GM19023 (cell line): ENCODE measurements around the gene PRRX1.

Experiments used
- ATAC-seq: cut with Tn5 transposase; IDR thresholded peaks from one replicate; pipeline ENCODE4 v1.9.1; 2021; ENCODE audit warnings: mild to moderate bottlenecking, moderate library complexity; ENCODE audit not compliant: unreplicated experiment

Gene PRRX1

DNA sequence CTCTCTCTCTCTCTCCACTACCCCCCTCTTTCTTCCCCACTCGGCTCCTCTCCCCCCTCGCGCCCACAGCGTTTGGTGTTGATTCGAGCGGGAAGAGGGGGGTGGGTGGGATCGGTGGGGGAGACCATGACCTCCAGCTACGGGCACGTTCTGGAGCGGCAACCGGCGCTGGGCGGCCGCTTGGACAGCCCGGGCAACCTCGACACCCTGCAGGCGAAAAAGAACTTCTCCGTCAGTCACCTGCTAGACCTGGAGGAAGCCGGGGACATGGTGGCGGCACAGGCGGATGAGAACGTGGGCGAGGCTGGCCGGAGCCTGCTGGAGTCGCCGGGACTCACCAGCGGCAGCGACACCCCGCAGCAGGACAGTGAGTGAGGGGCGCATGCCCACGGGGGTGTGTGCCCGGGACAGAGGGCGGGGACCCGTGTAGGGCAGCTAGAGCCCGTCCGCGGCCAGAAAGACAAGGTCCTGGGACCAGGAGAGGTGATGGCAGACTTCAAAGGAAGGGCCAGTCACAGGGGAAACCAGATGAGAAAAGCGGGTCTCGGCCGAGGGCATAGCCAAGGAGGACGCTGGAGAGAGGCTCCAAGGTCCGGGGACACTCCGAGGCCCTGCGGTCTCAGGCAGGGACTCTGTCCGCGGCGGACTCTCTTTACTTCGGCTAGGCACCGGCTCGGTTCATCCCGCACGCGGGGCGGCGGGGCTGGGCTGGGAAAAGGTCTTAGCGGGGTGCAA, at the start of gene PRRX1:
Gene PRRX1, plus strand, starts transcription at position 39 of the 735 bp plus-strand sequence. Its CDS starts 88 bp downstream, at position 127.
- ATAC-seq, result no peak

DNA sequence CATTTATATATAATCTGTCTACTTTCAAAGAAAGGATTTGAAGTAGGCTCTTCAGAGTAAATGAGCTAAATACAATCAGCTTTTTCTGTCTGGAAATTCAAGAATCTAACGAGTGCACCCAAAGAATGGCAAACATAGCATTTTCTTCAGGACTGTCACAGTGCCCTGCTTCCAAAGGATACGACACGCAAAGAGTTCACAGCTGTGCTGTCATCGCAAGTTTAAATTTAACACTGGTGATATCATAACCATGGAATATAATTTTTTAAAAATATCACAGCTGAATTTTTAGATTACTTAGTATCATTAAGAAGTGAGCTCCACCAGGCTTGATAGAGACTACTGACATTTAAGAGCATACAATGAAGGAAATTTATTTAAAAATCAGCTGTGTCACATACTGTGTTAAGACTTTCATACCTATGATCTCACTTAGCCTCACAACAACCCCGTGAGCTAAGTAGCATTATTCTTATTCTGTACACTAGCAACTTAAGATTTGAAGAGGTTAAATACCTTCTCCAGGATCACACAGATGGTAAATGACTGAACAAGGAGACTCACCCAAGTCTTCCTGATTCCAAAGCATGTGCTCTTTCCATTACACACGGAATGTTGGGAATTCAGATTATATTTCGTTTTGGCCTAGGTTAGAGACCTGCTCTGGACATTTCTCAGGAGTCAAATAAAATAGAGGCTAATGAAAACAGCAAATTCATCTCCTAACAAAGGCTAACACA, 46.2 kb upstream of the PRRX1 start:
- ATAC-seq, result no peak

DNA sequence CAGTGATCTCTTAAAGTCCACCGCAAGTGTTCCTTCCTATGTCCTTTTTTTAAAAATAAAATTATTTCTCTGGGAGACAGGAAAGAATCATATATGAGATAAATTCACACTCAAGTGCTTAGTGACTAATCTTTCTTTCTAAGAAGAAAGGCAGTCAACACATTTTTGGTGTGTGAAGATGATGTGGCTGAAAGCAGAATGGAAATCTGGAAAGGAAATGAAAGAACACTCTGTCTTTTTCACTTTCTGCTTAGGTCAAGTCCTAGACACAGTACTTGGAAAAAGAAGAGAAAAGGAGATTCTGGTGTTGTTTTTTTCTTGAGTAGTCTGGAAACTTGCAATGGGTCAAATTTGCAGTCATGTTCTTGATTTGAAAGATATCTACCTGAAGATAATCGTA, 45.5 kb upstream of the PRRX1 start:
- no peak for ATAC-seq

DNA sequence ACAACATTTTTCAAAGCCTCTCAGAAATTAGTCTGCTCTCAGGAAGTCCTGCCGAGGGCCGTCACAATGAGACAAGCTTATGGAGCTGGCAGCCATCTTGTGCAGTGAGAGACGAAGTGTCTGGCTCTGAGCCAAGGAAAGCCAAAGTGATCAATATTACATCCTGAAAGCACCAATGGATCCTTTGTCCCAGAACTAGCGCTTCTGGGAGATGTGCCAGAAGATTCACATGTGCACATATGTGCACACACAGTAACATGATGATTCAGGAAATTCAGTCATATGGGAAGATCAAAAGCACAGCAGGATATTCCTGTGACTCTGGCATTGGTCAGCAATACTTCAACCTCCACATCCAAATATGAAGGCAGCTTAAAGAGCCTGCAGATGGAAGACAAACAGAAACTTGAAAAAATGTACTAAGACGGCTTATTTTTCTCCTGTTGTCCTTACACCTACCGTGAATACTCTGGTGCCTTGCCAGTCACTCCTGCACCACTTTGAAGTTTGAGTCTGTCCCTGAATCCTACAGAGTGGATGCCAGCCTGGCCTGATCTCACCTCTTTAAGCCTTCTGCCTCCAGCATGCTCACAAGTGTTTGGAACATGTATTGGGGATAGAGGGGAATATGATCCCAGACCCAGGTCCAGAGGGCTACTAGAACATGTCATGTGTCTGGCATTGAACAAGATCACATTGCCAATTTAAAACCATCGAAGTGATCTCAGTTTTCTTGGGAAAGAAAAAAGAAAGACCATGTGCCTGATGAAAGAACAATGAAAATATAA, 44.5 kb upstream of the PRRX1 start:
- no peak for ATAC-seq

DNA sequence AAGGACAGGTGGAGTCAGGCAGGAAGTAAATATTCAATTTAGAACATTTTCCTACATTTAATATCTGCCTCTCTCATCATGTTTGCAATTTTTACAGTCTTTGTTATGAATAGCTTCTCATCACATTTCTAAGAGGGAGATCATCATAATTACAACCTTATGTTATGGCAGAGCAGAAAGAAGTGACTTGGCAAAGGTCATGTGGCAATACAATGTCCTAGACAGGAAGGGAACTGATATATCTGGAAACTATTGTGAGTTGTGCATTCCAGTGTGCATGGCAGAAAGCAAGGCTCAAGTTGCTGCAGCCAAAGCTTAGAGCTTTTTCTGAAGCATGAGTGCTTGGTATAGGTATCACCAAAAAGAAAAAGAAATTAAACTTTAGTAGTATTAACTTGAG, 43.8 kb upstream of the PRRX1 start:
- no peak for ATAC-seq

DNA sequence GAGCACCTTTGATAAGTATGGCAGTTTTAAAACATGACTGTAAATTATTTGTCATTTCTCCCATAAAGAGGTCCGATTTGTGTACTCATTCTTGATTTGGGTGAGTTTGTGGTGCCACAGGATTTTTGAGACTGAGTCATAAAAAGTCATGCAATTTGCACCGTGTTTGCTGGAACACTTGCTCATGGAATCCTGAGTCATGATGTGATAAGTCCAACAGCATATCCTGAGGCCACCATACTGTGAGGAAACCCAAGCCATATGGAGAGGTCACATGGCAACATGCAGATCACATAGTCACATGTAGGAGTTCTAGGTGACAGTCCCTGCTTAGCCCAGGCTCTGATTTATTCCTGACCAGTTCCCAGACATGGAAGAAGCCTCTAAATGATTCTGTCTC, 40.8 kb upstream of the PRRX1 start:
- ATAC-seq, result no peak

DNA sequence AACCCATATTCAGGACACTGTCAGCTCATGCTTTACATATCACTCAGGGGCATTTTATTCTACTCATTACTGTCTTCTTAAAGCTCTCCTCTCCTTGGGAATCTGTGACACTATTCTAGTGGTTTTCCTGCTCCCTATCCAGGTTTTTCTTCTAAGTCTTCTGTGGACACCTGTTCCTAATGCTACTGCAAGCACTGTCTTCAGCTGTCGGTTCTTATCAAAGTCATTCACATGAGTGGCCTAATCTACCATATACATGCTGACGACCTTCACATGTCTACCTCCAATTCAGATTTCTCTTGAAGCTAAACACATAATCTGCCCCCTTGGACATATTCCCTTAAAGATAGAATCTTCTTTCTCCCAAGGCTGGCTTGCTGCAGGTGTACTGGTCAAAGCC, 39.8 kb upstream of the PRRX1 start:
- no peak for ATAC-seq

DNA sequence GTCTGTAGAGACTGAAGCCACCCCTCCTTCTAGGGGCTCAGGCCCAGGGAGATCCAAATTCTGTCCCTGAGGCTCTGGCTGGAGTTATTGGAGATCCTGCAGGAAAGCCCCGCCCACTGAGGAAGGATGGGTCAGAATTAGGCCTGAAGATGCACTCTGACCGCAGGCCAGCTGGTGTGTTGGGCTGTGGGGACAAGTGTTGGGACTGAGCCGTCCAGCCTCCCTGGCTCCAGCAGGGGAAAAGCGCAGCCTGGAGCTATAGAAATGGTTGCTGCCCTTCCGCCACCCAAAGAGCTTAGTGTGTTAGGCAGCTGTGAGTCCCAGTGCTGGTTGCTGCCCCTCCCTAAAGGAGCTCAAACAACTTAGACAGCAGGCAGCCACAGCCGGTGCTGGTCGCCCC, 33.0 kb upstream of the PRRX1 start:
- ATAC-seq, result no peak

DNA sequence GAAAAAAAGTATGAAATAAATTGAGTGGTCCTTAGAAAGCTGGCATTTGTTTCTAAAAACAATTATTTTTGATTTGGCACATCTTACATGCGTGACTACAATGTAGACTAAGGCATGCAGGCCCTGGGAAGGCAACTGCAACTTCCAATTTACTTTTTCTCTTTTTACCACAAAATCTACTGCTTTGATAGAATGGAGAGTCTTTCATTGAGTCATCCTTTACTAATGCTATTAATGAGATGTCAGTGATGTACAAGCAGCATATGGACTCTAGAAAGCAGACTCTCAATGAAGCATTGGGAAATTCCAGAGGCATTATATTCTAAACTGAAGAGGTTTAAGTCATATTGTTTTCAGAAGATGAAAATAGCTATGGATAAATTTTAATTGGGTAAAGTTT, 29.6 kb upstream of the PRRX1 start:
- ATAC-seq, result no peak

DNA sequence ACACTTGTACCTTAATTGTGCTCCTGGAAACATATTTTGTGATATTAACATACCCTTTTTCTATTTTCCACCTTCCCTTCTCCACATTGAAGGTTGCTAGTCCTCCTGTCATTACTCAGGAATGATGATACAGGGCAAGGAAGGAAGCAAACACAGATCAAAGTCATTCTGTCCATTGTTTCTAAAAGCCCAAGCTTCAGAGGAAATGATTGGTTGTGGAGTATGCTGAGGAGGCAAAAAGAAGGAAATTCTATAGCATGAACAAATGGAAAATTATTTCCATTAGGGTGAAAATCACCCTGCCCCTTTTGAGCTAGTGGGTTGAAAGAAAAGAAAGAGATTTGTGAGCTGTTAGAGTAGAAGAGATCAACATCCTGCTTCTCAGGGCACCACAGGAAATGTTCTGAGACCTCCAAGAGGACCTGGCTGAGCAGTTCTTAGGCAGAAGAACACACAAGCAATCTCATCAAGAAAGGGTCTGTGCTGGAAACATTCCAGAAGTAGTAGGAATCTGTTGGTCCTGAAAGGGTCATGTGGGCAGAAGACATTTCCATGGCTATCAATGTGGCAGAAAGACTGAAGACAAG, 29.0 kb upstream of the PRRX1 start:
- no peak for ATAC-seq

DNA sequence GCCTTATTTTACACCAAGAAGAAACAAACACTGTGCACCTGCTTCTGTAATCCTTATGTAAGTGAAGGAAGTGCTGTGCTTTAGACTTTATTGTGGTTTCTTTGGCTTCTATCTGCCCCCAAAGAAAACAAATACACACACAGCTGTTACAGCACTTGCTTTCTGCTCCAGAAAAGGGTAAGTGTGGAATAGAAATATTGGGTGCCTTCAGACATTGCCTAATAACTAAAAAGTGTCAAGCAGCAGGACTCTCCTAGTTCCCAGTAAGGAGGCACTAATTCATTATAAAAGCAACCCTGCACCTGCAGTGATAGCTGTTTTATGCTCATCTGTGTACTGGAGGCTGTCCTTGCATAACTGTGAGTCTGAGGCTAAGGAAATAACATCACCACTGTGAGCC, 23.4 kb upstream of the PRRX1 start:
- ATAC-seq, result no peak

DNA sequence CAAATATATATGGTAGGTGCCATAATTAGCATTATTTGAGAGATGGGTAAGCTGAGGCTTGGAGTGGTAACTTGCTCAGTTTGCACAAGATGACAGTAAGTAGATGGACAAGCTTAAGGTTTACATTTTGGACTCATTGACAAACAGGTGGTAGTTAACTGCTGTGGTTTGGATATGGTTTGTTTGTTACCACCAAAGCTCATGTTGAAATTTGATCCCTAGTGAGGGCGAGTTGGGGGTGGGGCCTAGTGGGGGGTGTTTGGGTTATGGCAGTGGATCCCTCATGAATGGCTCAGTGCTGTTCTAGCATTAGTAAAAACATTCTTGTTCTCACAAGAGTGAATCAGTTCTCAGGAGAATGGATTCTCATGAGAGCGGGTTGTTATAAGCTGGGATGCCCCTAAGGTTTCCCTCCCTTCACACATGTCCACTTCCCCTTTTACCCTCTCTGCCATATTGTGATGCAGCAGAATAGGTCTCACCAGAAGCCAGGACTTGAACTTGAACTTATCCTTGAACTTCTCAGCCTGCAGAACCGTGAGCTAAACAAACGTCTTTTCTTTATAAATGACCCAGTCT, 6.6 kb upstream of the PRRX1 start:
- ATAC-seq, result no peak

DNA sequence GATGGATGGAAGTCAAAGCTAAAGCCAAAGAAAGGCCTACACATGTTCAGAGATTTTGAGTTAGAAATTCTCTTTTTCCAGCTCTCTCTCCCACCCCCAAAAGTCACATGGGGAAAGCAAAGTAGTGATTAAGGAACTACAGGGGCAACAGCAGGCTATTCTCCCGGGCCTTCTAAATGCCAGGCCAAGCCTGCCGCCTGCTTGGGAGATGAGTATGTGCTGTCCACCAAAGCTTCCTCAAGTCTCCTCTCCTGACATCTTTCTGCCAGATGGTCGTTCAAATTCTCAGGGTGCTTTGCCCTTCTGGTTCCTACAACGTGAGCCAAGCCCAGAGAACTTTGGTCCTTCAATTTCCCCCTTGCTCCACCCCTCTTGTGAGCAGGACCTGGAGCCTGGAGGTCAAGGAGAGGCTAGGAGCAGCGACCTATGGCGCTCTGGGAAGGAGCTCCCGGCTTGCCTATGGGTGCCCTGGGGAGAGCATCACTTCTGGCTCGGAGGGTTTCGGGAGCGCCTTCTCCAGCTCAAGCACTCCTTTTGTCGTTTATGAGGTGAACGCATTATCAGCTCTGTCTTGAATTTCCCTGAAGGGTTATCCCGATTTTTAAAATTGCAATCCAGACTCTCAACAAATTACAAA, 4.4 kb upstream of the PRRX1 start:
- no peak for ATAC-seq

DNA sequence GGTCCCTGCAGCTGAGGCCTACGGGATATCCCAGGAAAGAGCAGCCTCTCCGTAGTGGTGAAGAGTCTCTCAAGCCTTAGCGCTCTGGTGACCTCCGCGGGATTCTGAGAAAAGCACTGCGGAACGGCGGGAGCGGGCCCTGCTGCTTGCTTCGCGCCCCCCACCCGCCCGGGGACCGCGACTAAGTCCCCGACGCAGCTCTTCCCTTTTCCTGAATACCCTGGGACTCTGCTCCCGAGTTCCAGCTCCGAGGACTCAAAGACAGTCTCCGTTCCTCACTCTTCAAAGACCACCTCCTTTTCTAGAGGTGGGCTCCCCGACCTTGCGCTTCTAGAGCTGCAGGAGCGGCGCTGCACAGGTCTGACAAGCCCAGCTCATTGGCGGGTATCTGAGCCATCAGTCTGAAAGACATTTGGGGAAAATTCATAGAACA, 3.6 kb upstream of the PRRX1 start:
- ATAC-seq, result no peak

DNA sequence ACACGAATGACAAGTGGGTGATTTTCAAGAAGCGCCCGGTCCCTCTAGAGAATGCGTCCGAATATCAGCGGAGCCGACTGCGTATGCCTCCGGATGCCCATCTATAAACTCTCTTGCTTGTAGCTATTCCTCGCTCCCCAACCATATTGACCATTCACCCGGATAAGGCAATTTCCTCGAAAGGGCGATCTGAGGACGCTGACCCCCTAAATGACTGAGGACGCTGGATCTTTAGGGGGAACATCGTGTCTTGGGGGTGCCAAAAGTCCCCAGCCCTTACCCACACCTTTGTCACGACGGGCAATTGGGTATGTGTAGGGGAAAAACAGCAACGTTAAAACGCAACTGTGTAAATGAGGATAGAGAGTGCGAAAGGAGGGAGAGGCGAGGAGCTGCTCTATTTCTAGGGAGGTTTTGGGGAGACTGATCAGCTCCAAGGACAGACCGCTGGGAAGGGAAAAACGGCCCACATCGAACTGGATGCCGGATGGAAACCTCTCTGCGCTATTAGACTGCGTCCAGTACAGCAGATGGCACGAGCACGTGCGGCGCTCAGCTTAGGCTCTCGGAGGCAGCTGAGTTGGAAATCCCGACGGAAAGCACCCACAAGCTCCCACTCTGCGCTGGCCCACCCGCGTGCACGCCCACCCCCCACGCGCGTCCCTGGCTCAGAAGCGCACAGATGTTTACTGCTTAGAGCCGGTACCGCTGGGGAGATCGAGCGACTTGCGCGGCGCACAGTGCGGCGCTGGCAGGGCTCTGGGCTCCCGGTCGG, 2.9 kb upstream of the PRRX1 start:
- no peak for ATAC-seq

DNA sequence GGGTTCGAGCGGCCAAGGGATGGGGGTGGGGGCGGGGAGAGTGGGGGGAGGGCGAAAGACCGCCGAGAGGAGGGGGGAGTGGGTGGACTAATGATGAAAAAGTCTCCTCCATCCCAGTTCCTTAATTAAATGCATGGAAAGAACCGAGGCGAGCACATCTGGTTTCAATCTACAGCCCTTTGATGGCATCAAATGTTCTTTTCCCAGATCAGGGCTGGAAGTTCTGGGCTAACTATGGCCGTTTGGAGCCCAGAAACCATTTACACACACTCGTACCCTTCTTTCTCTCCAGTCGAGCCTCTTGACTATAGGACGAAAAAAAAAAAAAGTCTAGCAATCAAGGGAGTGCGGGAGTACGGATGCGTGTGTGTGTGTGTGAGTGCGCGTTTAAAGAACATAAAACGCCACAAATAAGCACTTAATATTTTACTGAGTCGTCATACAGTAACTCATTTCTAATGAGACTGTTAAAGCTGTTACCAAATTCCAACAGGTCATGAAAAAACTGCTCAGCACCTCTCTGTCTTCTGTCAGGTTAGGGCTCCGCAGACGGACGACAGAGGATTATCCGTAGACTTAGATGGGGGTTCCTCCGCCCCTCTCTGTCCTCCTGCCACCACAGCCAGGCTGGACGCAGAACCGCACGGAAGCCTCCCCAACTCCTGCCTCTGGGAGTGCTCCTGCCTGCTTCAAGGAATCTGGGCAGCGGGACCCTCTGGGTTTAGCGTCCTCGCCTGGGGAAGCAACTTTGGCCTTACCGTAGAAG, 2.1 kb upstream of the PRRX1 start:
- no peak for ATAC-seq

DNA sequence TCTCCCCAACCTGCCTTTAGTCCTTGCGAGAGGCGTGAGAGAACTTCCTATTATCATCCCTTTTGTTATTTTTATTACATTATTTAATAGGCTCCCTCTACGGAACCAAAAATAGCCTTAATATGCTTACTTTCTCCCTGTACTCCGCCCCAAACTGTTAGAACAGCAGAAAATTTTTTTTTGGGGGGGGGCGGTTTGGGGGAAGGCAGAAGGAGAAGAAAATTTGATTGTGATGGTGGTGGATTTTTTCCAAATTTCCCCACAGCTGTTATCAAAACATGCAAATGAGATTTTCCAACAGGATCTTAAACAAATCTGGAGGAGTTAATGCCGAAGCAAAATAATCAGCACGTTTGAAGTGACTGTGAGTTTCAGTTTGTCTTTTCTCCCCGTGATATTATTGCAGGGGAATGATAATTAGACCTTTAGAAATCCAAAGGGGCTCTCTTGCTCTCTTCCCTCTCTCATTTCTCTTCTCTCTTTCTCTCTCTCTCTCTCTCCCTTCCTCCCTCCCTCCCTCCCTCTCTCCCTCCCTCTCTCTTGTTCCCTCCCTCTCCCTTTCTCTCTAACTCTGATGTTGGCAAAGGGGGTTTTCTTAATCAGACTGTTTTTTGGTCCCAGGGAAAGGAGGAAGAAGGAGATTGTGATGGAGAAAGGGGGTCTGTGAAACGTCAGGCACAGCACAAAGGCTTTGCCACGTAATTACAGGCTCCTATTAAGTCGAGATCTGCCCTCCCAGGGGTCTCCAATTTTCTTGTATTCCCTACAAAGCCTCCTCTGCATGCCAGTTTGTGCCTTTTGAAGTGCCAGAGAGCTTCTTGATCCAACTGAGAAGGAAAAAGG, 1.1 kb upstream of the PRRX1 start:
- no peak for ATAC-seq
